ENCODE data around the gene FARP1. TPM values are rescaled to one million over a fixed set of nuclear protein-coding genes. Genes with fewer than 3 reads are reported as not detected.

Gene FARP1
- total and polyA plus RNA-seq, 2 of the 13 experiments (the other 11 are each of a cell fraction or from before 2014, with no cell fraction given), result 70.6 to 126 TPM

DNA sequence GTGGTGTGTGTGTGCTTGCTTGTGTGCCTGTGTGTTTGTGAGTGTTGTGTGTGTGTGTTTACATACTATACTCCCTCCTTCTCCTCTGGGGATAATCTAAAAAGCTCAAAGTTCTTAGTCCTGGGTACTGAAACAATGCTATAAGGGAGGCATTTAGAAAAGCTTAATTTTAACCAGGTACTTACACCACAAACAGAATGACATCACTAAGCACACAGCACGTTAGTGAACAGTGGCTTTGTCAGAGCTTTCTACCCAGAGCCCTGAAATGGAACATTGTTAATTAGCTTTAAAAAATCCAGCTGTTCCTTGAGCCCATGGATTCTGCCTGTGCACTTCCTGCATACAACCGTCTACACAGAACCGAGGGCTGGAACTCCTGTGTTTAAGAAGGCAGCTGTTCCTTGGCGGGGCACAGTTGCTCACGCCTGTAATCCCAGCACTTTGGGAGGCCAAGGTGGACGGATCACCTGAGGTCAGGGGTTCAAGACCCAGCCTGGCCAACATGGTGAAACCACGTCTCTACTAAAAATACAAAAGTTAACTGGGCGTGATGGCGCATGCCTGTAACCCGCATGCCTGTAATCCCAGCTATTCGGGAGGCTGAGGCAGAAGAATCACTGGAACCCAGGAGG is 103.8 kb downstream of the FARP1 start (continued):
- TF ChIP-seq PAX8 (CRISPR knock-in tag; IDR thresholded peaks at IDR 0.05; ENCODE audit: borderline replicate concordance) (no peak), NCOA5 (CRISPR knock-in tag; IDR thresholded peaks at IDR 0.05) (no peak), ZNF678 (CRISPR knock-in tag; IDR thresholded peaks at IDR 0.05) (no peak), AGO2 (optimal IDR thresholded peaks at IDR 0.05; ENCODE audit: low read depth, low read length) (no peak), ZNF512 (CRISPR knock-in tag; IDR thresholded peaks at IDR 0.05) (no peak), ZBTB2 (CRISPR knock-in tag; IDR thresholded peaks at IDR 0.05; ENCODE audit: low read depth) (no peak), ZNF333 (CRISPR knock-in tag; IDR thresholded peaks at IDR 0.05; ENCODE audit: borderline replicate concordance) (no peak), ZNF691 (CRISPR knock-in tag; IDR thresholded peaks at IDR 0.05; ENCODE audit: borderline replicate concordance, low read depth) (0 out of 2 replicates have a peak, but pooled peaks have one; percentile 21), NFE2 (CRISPR knock-in tag; IDR thresholded peaks at IDR 0.05) (no peak), PCBP1 (IDR thresholded peaks at IDR 0.05; ENCODE audit: borderline replicate concordance, low read depth, low read length) (no peak), ZNF18 (CRISPR knock-in tag; IDR thresholded peaks at IDR 0.05; ENCODE audit: insufficient replicate concordance) (peak; percentile 22), ZNF775 (CRISPR knock-in tag; IDR thresholded peaks at IDR 0.05; ENCODE audit: borderline replicate concordance) (no peak), ZNF605 (CRISPR knock-in tag; IDR thresholded peaks at IDR 0.05) (no peak), PRDM10 (CRISPR knock-in tag; IDR thresholded peaks at IDR 0.05; ENCODE audit: low read depth) (no peak), SCMH1 (CRISPR knock-in tag; IDR thresholded peaks at IDR 0.05; ENCODE audit: borderline replicate concordance) (no peak), ZNF766 (CRISPR knock-in tag; IDR thresholded peaks at IDR 0.05; ENCODE audit: borderline replicate concordance) (no peak), ZNF331 (CRISPR knock-in tag; IDR thresholded peaks at IDR 0.05) (no peak)
- TF ChIP-seq, protein P1, sequence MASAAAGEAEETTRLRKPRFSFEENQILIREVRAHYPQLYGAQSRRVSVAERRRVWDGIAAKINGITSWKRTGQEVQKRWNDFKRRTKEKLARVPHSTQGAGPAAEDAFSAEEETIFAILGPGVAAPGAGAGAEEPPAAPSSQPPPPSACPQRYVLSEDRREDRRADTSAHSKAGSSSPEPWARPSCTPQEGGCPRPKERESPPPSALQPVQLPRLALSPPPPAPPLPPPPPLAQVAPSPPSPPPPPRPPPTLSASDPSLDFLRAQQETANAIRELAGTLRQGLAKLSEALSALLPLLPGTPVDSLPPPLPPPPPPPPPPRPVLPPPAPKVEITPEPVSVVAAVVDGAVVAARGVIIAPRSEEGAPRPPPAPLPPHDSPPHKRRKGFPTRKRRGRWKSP (CRISPR knock-in tag; IDR thresholded peaks at IDR 0.05), result peak; percentile 37; the same call in 1 of the 2 replicates

Data from HepG2 (cell line).